T47D (cell line): ENCODE data around the gene ELL3.

Experiments
- DNase-seq, 2 experiments: peaks; one replicate each; pipeline versions ENCODE4 v3.0.0 to v3.0.0-alpha.2; 2011 to 2012; ENCODE audit warnings: low read depth in 1 of 2, low spot score in 1 of 2
- JUND ChIP-seq: IDR thresholded peaks from 2 replicates; pipeline ENCODE4 v1.6.1; 2012; ENCODE audit warnings: low read depth
- in situ Hi-C: cut with HindIII; loops from 2 replicates; pipeline ENCODE4 v1.10.0; 2016; ENCODE audit warnings: low sequenced_read_pairs, low pct_unique_long_range_greater_than_20kb

The ELL3 gene

GRCh38 chr15:43799209-43799944, 22.6 kb upstream of the ELL3 start:
- peak in 1 of 2 experiments; percentile 35 for DNase-seq
- in situ Hi-C loops: no loop called here
- TF ChIP-seq JUND: no peak

GRCh38 chr15:43796566-43796965, 19.8 kb upstream of the ELL3 start:
- DNase-seq: no peak
- no peak for TF ChIP-seq JUND
- in situ Hi-C loops: no loop called here

- no peak for DNase-seq
Observed at GRCh38 chr15:43795997-43796396, 19.2 kb upstream of the ELL3 start.

GRCh38 chr15:43795197-43795596, 18.4 kb upstream of the ELL3 start:
- TF ChIP-seq JUND: no peak
- in situ Hi-C loops: no loop called here
- DNase-seq: no peak

More at GRCh38 chr15:43795997-43796396, 19.2 kb upstream of the ELL3 start:
- in situ Hi-C loops: no loop called here
- no peak for TF ChIP-seq JUND

- DNase-seq: no peak
- no peak for TF ChIP-seq JUND
- in situ Hi-C loops: no loop called here
Observed at GRCh38 chr15:43794269-43795037, 17.7 kb upstream of the ELL3 start.

- no peak for DNase-seq
- no peak for TF ChIP-seq JUND
- in situ Hi-C loops: no loop called here
Observed at GRCh38 chr15:43793647-43794046, 16.9 kb upstream of the ELL3 start.

- TF ChIP-seq JUND: no peak
- in situ Hi-C loops: no loop called here
- peak in 1 of 2 experiments; percentile 57 for DNase-seq
Observed at GRCh38 chr15:43792761-43793476, 16.2 kb upstream of the ELL3 start.

- TF ChIP-seq JUND: no peak
- in situ Hi-C loops: no loop called here
- peak; percentile 98 to 100 for DNase-seq
Observed at GRCh38 chr15:43791993-43792760, 15.4 kb upstream of the ELL3 start, which contains the start of gene SERF2. SERF2 (plus strand) TSS chr15:43792320; CDS start chr15:43792377, 57 bp downstream.

GRCh38 chr15:43789409-43789808, 12.6 kb upstream of the ELL3 start:
- in situ Hi-C loops: no loop called here
- TF ChIP-seq JUND: no peak
- no peak for DNase-seq

GRCh38 chr15:43779016-43779415, 2.2 kb upstream of the ELL3 start:
- TF ChIP-seq JUND: no peak
- in situ Hi-C loops: no loop called here
- no peak for DNase-seq

- peak in 1 of 2 experiments; percentile 87 for DNase-seq
- in situ Hi-C loops: no loop called here
- TF ChIP-seq JUND: no peak
Observed at GRCh38 chr15:43777267-43777914, 625 bp upstream of the ELL3 start.
